H1 (cell line): ENCODE data around the gene FCER1A. TPM values are rescaled to one million over a fixed set of nuclear protein-coding genes. Genes with fewer than 3 reads are reported as not detected.
A peak's percentile ranks its signal among the peaks of the same experiment; 100 is the strongest.

ENCODE experiments used
- CTCF ChIA-PET: fragments of 300-600 bp; sonication (Branson Sonifier 250); formaldehyde crosslinking; loops from one replicate; lab custom pipeline; 2021; ENCODE audit not compliant: partially characterized antibody; lab: Charles Lee
- POLR2A ChIA-PET: fragments of 300-600 bp; sonication (Branson Sonifier 250); formaldehyde crosslinking; loops from one replicate; lab custom pipeline; 2021; ENCODE audit warnings: inconsistent platforms; ENCODE audit not compliant: partially characterized antibody; lab: Charles Lee
- DNase-seq, 2 experiments: peaks; one replicate each; pipeline versions ENCODE4 v3.0.0 to v3.0.0-alpha.2; 2010 to 2022; ENCODE audit warnings: low spot score in 2 of 2, low read depth in 1 of 2, mixed read lengths in 1 of 2
- FAIRE-seq: peaks from 2 replicates; lab custom pipeline; 2011; peaks lifted over from hg19 to GRCh38; lab: Jason Lieb, UNC
- H2AFZ ChIP-seq: 2 replicates; pipeline ENCODE4 v1.8.1; 2012; ENCODE audit warnings: low read length, inconsistent platforms
- H2AK5ac ChIP-seq: 2 replicates; pipeline ENCODE4 v1.6.1; 2013; ENCODE audit warnings: low read depth, low read length
- H2BK120ac ChIP-seq: replicated peaks from 2 replicates; pipeline ENCODE3; 2013; ENCODE audit warnings: low read depth, low read length, inconsistent platforms
- H2BK12ac ChIP-seq: 2 replicates; pipeline ENCODE4 v1.6.1; 2013; ENCODE audit warnings: low read depth, low read length
- H2BK15ac ChIP-seq: 2 replicates; pipeline ENCODE4 v1.6.1; 2013; ENCODE audit warnings: low read length
- H2BK20ac ChIP-seq: 2 replicates; pipeline ENCODE4 v1.6.1; 2013; ENCODE audit warnings: low read length
- H2BK5ac ChIP-seq: 2 replicates; pipeline ENCODE4 v1.6.1; 2013; ENCODE audit warnings: low read depth, low read length
- H3K14ac ChIP-seq: 2 replicates; pipeline ENCODE4 v1.6.1; 2013; ENCODE audit warnings: inconsistent platforms; ENCODE audit not compliant: insufficient read length
- H3K18ac ChIP-seq: 2 replicates; pipeline ENCODE4 v1.6.1; 2013; ENCODE audit warnings: low read length; ENCODE audit errors: extremely low read depth
- H3K23ac ChIP-seq: 2 replicates; pipeline ENCODE4 v1.6.1; 2013; ENCODE audit warnings: inconsistent platforms; ENCODE audit not compliant: insufficient read length
- H3K23me2 ChIP-seq: 2 replicates; pipeline ENCODE4 v1.6.1; 2013; ENCODE audit warnings: low read depth, low read length
- H3K27ac ChIP-seq: 2 replicates; pipeline ENCODE4 v1.6.1; 2011; ENCODE audit warnings: low read depth, low read length, inconsistent platforms
- H3K27me3 ChIP-seq, 4 experiments: replicated peaks in 1 of 4; 1 replicate in 1 of 4; 2 replicates in 3 of 4; pipeline versions ENCODE4 v1.6.1 to v1.8.1; 2011 to 2013; ENCODE audit warnings: low read length in 3 of 4, mild to moderate bottlenecking in 3 of 4, inconsistent platforms in 2 of 4, mixed read lengths in 2 of 4, moderate library complexity in 1 of 4; ENCODE audit not compliant: control insufficient read depth in 3 of 4, insufficient read depth in 3 of 4; ENCODE audit errors: extremely low read depth in 1 of 4
- H3K36me3 ChIP-seq, 4 experiments: 2 replicates each; pipeline versions ENCODE4 v1.6.1 to v1.8.1; 2011 to 2013; ENCODE audit warnings: mild to moderate bottlenecking in 4 of 4, low read length in 3 of 4, moderate library complexity in 2 of 4, control low read depth in 1 of 4, inconsistent platforms in 1 of 4; ENCODE audit not compliant: insufficient read depth in 4 of 4, control insufficient read depth in 2 of 4
- H3K4ac ChIP-seq: replicated peaks from 2 replicates; pipeline ENCODE3; 2013; ENCODE audit warnings: low read length, low read depth, mixed read lengths, inconsistent platforms; ENCODE audit not compliant: insufficient read length
- H3K4me1 ChIP-seq, 4 experiments: replicated peaks in 1 of 4; 1 replicate in 1 of 4; 2 replicates in 3 of 4; pipeline versions ENCODE4 v1.6.1 to v1.8.1; 2011 to 2013; ENCODE audit warnings: low read length in 3 of 4, inconsistent platforms in 2 of 4, mixed read lengths in 1 of 4; ENCODE audit not compliant: insufficient read depth in 4 of 4, control insufficient read depth in 3 of 4
- H3K4me2 ChIP-seq, 2 experiments: 2 replicates each; pipeline versions ENCODE4 v1.6.1 to v1.8.1; 2011 to 2013; ENCODE audit warnings: low read depth in 2 of 2, low read length in 2 of 2, control low read depth in 1 of 2, inconsistent platforms in 1 of 2, mild to moderate bottlenecking in 1 of 2; ENCODE audit not compliant: insufficient read depth in 1 of 2
- H3K4me3 ChIP-seq, 4 experiments: fragments of 200-600, 300-600 bp in 1 of 4; sonication (generic), shearing (Covaris generic), sonication (Bioruptor Twin) in 1 of 4; 2 replicates each; pipeline versions ENCODE4 v1.5.1 to v1.8.1; 2011 to 2016; ENCODE audit warnings: low read length in 4 of 4, low read depth in 3 of 4, control low read depth in 2 of 4, inconsistent platforms in 2 of 4, mild to moderate bottlenecking in 2 of 4, mixed read lengths in 1 of 4, moderate library complexity in 1 of 4; ENCODE audit not compliant: insufficient read depth in 2 of 4; ENCODE audit errors: extremely low read depth in 1 of 4
- H3K56ac ChIP-seq: replicated peaks from 2 replicates; pipeline ENCODE3; 2013; ENCODE audit warnings: low read depth, mild to moderate bottlenecking, mixed read lengths, low read length, inconsistent platforms; ENCODE audit not compliant: insufficient read length
- H3K79me1 ChIP-seq: 2 replicates; pipeline ENCODE4 v1.6.1; 2013; ENCODE audit warnings: low read depth, low read length, control low read depth
- H3K79me2 ChIP-seq, 2 experiments: 2 replicates each; pipeline versions ENCODE4 v1.6.1 to v1.8.1; 2012 to 2013; ENCODE audit warnings: low read length in 2 of 2, mild to moderate bottlenecking in 2 of 2, inconsistent platforms in 1 of 2; ENCODE audit not compliant: insufficient read depth in 2 of 2, control insufficient read depth in 1 of 2
- H3K9ac ChIP-seq, 4 experiments: replicated peaks in 1 of 4; 1 replicate in 1 of 4; 2 replicates in 3 of 4; pipeline versions ENCODE4 v1.6.1 to v1.8.1; 2011 to 2013; ENCODE audit warnings: low read depth in 3 of 4, low read length in 3 of 4, control low read depth in 2 of 4, mild to moderate bottlenecking in 2 of 4, moderate library complexity in 2 of 4, inconsistent platforms in 1 of 4; ENCODE audit errors: extremely low read depth in 1 of 4
- H3K9me3 ChIP-seq, 2 experiments: 2 replicates each; pipeline versions ENCODE4 v1.6.1 to v1.8.1; 2012 to 2013; ENCODE audit warnings: mild to moderate bottlenecking in 2 of 2, moderate library complexity in 2 of 2, control low read depth in 1 of 2, inconsistent platforms in 1 of 2, low read depth in 1 of 2, low read length in 1 of 2, mixed read lengths in 1 of 2; ENCODE audit not compliant: insufficient read depth in 2 of 2
- H4K20me1 ChIP-seq, 2 experiments: replicated peaks in 1 of 2; 2 replicates each; pipeline versions ENCODE3 to v1.8.1; 2011 to 2013; ENCODE audit warnings: inconsistent platforms in 2 of 2, low read length in 2 of 2, mild to moderate bottlenecking in 1 of 2; ENCODE audit not compliant: insufficient read depth in 2 of 2, control insufficient read depth in 1 of 2
- H4K5ac ChIP-seq: 2 replicates; pipeline ENCODE4 v1.6.1; 2013; ENCODE audit warnings: low read length, low read depth, mixed read lengths, inconsistent platforms; ENCODE audit not compliant: insufficient read length
- H4K8ac ChIP-seq: 2 replicates; pipeline ENCODE4 v1.8.0; 2013; ENCODE audit warnings: mild to moderate bottlenecking, moderate library complexity, low read length, inconsistent platforms; ENCODE audit not compliant: insufficient read depth; ENCODE audit errors: extremely low read depth
- H4K91ac ChIP-seq: replicated peaks from 2 replicates; pipeline ENCODE3; 2013; ENCODE audit warnings: low read length, mixed read lengths, inconsistent platforms; ENCODE audit not compliant: insufficient read length
- WGBS, 2 experiments: shearing (Covaris generic) in 1 of 2; methylation state at CpG; one replicate each; pipeline versions ENCODE4 v1.1.6 to v1.1.7; 2013 to 2015; ENCODE audit warnings: low lambda C conversion rate in 2 of 2, mixed read lengths in 2 of 2, inconsistent platforms in 1 of 2, low coverage in 1 of 2, missing lambda C conversion rate in 1 of 2; ENCODE audit not compliant: insufficient replicate concordance in 2 of 2, insufficient coverage in 1 of 2, insufficient read length in 1 of 2; ENCODE audit errors: extremely low coverage in 1 of 2, missing lambda C conversion rate in 1 of 2; 5-methylcytosine and 5-hydroxymethylcytosine counted together
- polyA plus RNA-seq, 7 experiments: library from polyadenylated mRNA; depleted of rRNA in 3 of 7; stranded (reverse) in 5 of 7; unstranded in 2 of 7; fragments of >200 nt in 5 of 7; fragments of 200-250 nt in 2 of 7; gene quantifications; 1 replicate in 5 of 7; 2 replicates in 1 of 7; 4 replicates in 1 of 7; pipeline versions ENCODE4 v1.2.1 to v1.2.3, GENCODE V29; 2011 to 2013; ENCODE audit warnings: missing spikeins in 2 of 7, mixed read lengths in 2 of 7
- total RNA-seq: library from RNA; stranded (reverse); fragmentation: NEBNext Ultra II Directional; extraction: Animal tissue kit (Norgen Biotek cat#: 25700); gene quantifications from 2 replicates; pipeline ENCODE4 v1.2.1, GENCODE V29; 2021

Gene FCER1A
- total and polyA plus RNA-seq, 2 of the 8 experiments (the other 6 are each of a cell fraction or from before 2014, with no cell fraction given), result not detected

GRCh38 chr1:159296706-159297375 is 5.3 kb upstream of the FCER1A start:
- no peak for FAIRE-seq
- Histone ChIP-seq H3K79me2 (no peaks in the 10 kb centered on the region), H4K20me1 (no peaks in the 10 kb centered on the region), H2BK20ac (no peak overlapping the region), H2AK5ac (no peak overlapping the region), H4K91ac (peak overlapping the region; percentile 9), H3K23me2 (no peaks in the 10 kb centered on the region), H3K9me3 (peaks cover 26 to 34% of the 10 kb centered on the region in 2 experiments; a peak in 3 of 4 replicates), H2BK5ac (no peak overlapping the region), H3K14ac (no peak overlapping the region), H3K4ac (no peak overlapping the region), H3K23ac (no peak overlapping the region), H3K27me3 (no peaks in the 10 kb centered on the region), H2BK12ac (no peak overlapping the region), H3K4me1 (0 out of 7 replicates have a peak, but pooled peaks cover 0 to 2% (median 0%) of the 10 kb centered on the region in 4 experiments), H4K5ac (no peak overlapping the region), H2AFZ (no peak overlapping the region), H3K79me1 (no peaks in the 10 kb centered on the region), H4K8ac (no peak overlapping the region), H3K9ac (no peak overlapping the region), H2BK15ac (no peak overlapping the region), H3K4me2 (no peak overlapping the region), H3K4me3 (no peak overlapping the region), H3K27ac (no peak overlapping the region), H3K56ac (no peak overlapping the region), H3K36me3 (no peaks in the 10 kb centered on the region), H3K18ac (no peak overlapping the region), H2BK120ac (no peak overlapping the region)
- WGBS, 2 experiments, result 86% methylated on average over 9 of the region's 9 CpGs; no CpG with 5 or more reads in 1 of the 2 experiments
- POLR2A ChIA-PET, result no interaction called here
- CTCF ChIA-PET, result no interaction called here
- no peak for DNase-seq
